Lung (tissue), 12 donors: ENCODE measurements around the gene TRAPPC3L. TPM values are rescaled to one million over a fixed set of nuclear protein-coding genes. Genes with fewer than 3 reads are reported as not detected.

Source experiments
- ATAC-seq: fragments of 200-7000 bp; cut with Tn5 transposase; one replicate; pipeline ENCODE4 v1.9.1; 2020; ENCODE audit warnings: moderate number of reproducible peaks; ENCODE audit not compliant: insufficient read depth, low FRiP score
- DNase-seq, 3 donors: peaks; one replicate each; pipeline ENCODE4 v3.0.0-alpha.2; 2013 to 2017
- H3K27ac ChIP-seq, 2 donors: one replicate each; pipeline ENCODE4 v1.5.1; 2013; ENCODE audit warnings: mild to moderate bottlenecking in 2 of 2, moderate library complexity in 2 of 2, control low read depth in 1 of 2, inconsistent platforms in 1 of 2, low read depth in 1 of 2, low read length in 1 of 2
- H3K27me3 ChIP-seq, 3 donors: one replicate each; pipeline ENCODE4 v1.5.1; 2013; ENCODE audit warnings: low read length in 2 of 3; ENCODE audit not compliant: control insufficient read depth in 3 of 3, insufficient read depth in 3 of 3
- H3K36me3 ChIP-seq, 4 donors: one replicate each; pipeline ENCODE4 v1.5.1; 2013; ENCODE audit warnings: low read length in 4 of 4, mild to moderate bottlenecking in 1 of 4, moderate library complexity in 1 of 4; ENCODE audit not compliant: control insufficient read depth in 4 of 4, insufficient read depth in 4 of 4
- H3K4me1 ChIP-seq, 5 donors: one replicate each; pipeline ENCODE4 v1.5.1; 2013; ENCODE audit warnings: low read length in 5 of 5, mild to moderate bottlenecking in 2 of 5, moderate library complexity in 1 of 5; ENCODE audit not compliant: control insufficient read depth in 5 of 5, insufficient read depth in 5 of 5
- H3K4me3 ChIP-seq: one replicate; pipeline ENCODE4 v1.5.1; 2013; ENCODE audit warnings: mild to moderate bottlenecking, control low read depth, moderate library complexity
- H3K9ac ChIP-seq, 2 donors: one replicate each; pipeline ENCODE4 v1.5.1; 2013; ENCODE audit warnings: low read length in 2 of 2, control low read depth in 1 of 2; ENCODE audit not compliant: insufficient read depth in 1 of 2
- H3K9me3 ChIP-seq, 4 donors: one replicate each; pipeline ENCODE4 v1.5.1; 2013; ENCODE audit warnings: low read length in 3 of 4, mild to moderate bottlenecking in 1 of 4, moderate library complexity in 1 of 4; ENCODE audit not compliant: control insufficient read depth in 4 of 4, insufficient read depth in 3 of 4
- CTCF ChIP-seq: IDR thresholded peaks from 2 replicates; pipeline ENCODE4 v1.5.1; 2012; ENCODE audit warnings: mild to moderate bottlenecking; ENCODE audit errors: control extremely low read depth, extremely low read depth
- WGBS, 2 donors: extraction: QIAGEN DNeasy Blood & Tissue Kit; methylation state at CpG; one replicate each; pipeline ENCODE4 v1.1.7; 2013; 5-methylcytosine and 5-hydroxymethylcytosine counted together
- polyA plus RNA-seq, 2 donors: library from polyadenylated mRNA; stranded (reverse); fragments of 200-250 nt; gene quantifications; one replicate each; pipeline ENCODE4 v1.2.1, GENCODE V29; 2013
- total RNA-seq, 2 donors: library from RNA; depleted of rRNA in 1 of 2; stranded (reverse); fragments of >200 nt in 1 of 2; gene quantifications; one replicate each; pipeline ENCODE4 v1.2.1, GENCODE V29; 2014 to 2021
- donor health status: control.
- donor health status: control.
- donor health status: Bipolar disorder and iron deficiency.
- donor health status: healthy.
- donor health status: DM: yes; HTN: yes; CAD: no.

Gene TRAPPC3L
- total and polyA plus RNA-seq, 4 donors, result 0.07 to 0.28 (median 0.25) TPM; not detected in 1

GRCh38 chr6:116513224-116513875 lies 32.1 kb downstream of the TRAPPC3L start:
- TF ChIP-seq CTCF, result no peak
- WGBS, 2 donors, result 76 to 89% methylated on average over 2 of the region's 2 CpGs
- H3K4me1 ChIP-seq, result peaks cover 0 to 29% (median 0%) of the 10 kb centered on the region in 5 donors
- H3K36me3 ChIP-seq, result peaks cover 0 to 7% (median 6%) of the 10 kb centered on the region in 4 donors
- DNase-seq, result no peak
- H3K27ac ChIP-seq, result no peak overlapping the region
- H3K4me3 ChIP-seq, result no peak overlapping the region
- no peak for ATAC-seq
- no peaks in the 10 kb centered on the region for H3K27me3 ChIP-seq
- peak overlapping the region in 1 of 2 donors; percentile 97 for H3K9ac ChIP-seq
- H3K9me3 ChIP-seq, result no peaks in the 10 kb centered on the region

GRCh38 chr6:116512734-116513133 lies 32.8 kb downstream of the TRAPPC3L start:
- H3K27ac ChIP-seq, result no peak overlapping the region
- peaks cover 0 to 29% (median 0%) of the 10 kb centered on the region in 5 donors for H3K4me1 ChIP-seq
- H3K36me3 ChIP-seq, result peaks cover 0 to 7% (median 6%) of the 10 kb centered on the region in 4 donors
- no peaks in the 10 kb centered on the region for H3K9me3 ChIP-seq
- no peak for ATAC-seq
- H3K4me3 ChIP-seq, result no peak overlapping the region
- peak in 1 of 3 donors; percentile 60 for DNase-seq
- no peaks in the 10 kb centered on the region for H3K27me3 ChIP-seq
- TF ChIP-seq CTCF, result no peak
- peak overlapping the region in 1 of 2 donors; percentile 97 for H3K9ac ChIP-seq

GRCh38 chr6:116512111-116512559 lies 33.3 kb downstream of the TRAPPC3L start:
- Histone ChIP-seq H3K4me3 (peak overlapping the region; percentile 32), H3K9ac (peak overlapping the region in 1 of 2 donors; percentile 97), H3K9me3 (no peaks in the 10 kb centered on the region), H3K27me3 (no peaks in the 10 kb centered on the region), H3K4me1 (peaks cover 0 to 29% (median 0%) of the 10 kb centered on the region in 5 donors), H3K36me3 (peaks cover 0 to 7% (median 6%) of the 10 kb centered on the region in 4 donors), H3K27ac (peak overlapping the region; percentile 92 to 94)
- WGBS, 2 donors, result 44 to 68% methylated on average over 4 of the region's 4 CpGs
- ATAC-seq, result no peak
- no peak for TF ChIP-seq CTCF
- DNase-seq, result peak in 2 of 3 donors; percentile 64 to 75
